ENCODE data around the gene C9orf50. TPM values are rescaled to one million over a fixed set of nuclear protein-coding genes. Genes with fewer than 3 reads are reported as not detected.
A peak's percentile ranks its signal among the peaks of the same experiment; 100 is the strongest.

C9orf50 gene
- not detected in 2 replicates for total RNA-seq

DNA sequence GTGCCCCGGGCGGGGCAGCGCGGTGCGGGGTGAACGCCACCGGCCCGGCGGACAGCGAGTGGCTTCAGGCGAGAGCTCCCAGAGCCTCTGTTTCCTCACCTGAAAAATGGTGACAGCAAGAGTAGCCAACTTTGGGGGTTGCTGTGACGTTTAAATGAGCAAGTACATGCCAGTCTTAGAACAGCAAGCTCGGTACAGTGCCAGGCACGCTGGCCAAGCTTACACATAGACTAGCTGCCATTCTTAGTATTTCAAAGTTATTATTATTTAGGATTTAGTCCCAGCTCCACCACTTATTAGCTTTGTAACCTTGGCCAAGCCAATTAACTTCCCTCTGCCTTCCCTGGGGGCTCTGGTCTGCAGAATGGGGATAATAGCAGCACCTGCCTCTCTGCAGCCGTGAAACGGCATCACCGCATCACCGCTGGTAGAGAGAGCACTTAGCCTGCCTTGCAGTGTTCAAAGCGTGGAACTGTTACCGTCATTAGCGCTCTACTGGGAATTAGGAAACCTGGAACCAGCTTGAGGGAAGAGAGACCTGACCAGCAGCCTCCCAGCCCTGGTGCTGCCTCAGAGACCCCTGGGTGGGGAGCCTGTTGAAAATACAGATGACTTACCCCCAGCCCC is at the start of gene C9orf50:
C9orf50 (minus strand) TSS at position 433 of the 627 bp plus-strand sequence. CDS start 527 bp downstream, outside the sequence.
- H3K36me3 ChIP-seq (ENCODE audit: control insufficient read depth, insufficient read depth, low read length) = no peaks in the 10 kb centered on the region
- TF ChIP-seq, protein P1, sequence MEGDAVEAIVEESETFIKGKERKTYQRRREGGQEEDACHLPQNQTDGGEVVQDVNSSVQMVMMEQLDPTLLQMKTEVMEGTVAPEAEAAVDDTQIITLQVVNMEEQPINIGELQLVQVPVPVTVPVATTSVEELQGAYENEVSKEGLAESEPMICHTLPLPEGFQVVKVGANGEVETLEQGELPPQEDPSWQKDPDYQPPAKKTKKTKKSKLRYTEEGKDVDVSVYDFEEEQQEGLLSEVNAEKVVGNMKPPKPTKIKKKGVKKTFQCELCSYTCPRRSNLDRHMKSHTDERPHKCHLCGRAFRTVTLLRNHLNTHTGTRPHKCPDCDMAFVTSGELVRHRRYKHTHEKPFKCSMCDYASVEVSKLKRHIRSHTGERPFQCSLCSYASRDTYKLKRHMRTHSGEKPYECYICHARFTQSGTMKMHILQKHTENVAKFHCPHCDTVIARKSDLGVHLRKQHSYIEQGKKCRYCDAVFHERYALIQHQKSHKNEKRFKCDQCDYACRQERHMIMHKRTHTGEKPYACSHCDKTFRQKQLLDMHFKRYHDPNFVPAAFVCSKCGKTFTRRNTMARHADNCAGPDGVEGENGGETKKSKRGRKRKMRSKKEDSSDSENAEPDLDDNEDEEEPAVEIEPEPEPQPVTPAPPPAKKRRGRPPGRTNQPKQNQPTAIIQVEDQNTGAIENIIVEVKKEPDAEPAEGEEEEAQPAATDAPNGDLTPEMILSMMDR (IDR thresholded peaks at IDR 0.05; ENCODE audit: insufficient read depth, low read length, poor library complexity, severe bottlenecking) = no peak
- H3K27me3 ChIP-seq (ENCODE audit: control insufficient read depth, insufficient read depth, low read length) = no peaks in the 10 kb centered on the region

DNA sequence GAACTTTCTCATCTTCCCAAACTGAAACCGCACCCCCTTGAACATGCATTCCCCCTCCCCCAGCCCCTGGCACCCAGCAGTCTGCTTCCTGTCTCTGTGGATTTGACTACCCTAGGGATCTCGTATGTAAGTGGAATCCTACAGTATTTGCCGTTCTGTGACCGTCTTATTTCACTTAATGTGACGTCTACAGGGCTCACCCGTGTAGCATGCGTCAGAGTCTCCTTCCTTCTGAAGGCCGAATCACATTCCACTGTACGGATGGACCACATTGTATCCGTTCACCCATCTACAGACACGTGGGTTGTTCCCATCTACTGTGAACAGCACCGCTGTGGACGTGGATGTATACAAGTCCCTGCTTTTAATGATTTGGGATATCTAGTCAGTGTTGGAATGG is 49.0 kb upstream of the C9orf50 start:
- H3K36me3 ChIP-seq (ENCODE audit: control insufficient read depth, insufficient read depth, low read length) = no peaks in the 10 kb centered on the region
- no peak overlapping the region for H3K4me3 ChIP-seq (ENCODE audit: low read depth, low read length)
- peaks cover 42% of the 10 kb centered on the region for H3K27me3 ChIP-seq (ENCODE audit: control insufficient read depth, insufficient read depth, low read length)
- no peak for DNase-seq (ENCODE audit: low read depth)
- TF ChIP-seq, protein P1 (IDR thresholded peaks at IDR 0.05; ENCODE audit: insufficient read depth, low read length, poor library complexity, severe bottlenecking) = no peak

More for the DNA sequence above, at the start of gene C9orf50:
- no peak for DNase-seq (ENCODE audit: low read depth)
- H3K4me3 ChIP-seq (ENCODE audit: low read depth, low read length) = peak within 1 kb of the TSS; percentile 40

GRCh38 chr9:129669141-129669718 is 48.3 kb upstream of the C9orf50 start:
- TF ChIP-seq, protein P1 (IDR thresholded peaks at IDR 0.05; ENCODE audit: insufficient read depth, low read length, poor library complexity, severe bottlenecking) = no peak
- Histone ChIP-seq H3K4me3 (ENCODE audit: low read depth, low read length) (no peak overlapping the region), H3K36me3 (ENCODE audit: control insufficient read depth, insufficient read depth, low read length) (no peaks in the 10 kb centered on the region), H3K27me3 (ENCODE audit: control insufficient read depth, insufficient read depth, low read length) (peaks cover 39% of the 10 kb centered on the region)
- no peak for DNase-seq (ENCODE audit: low read depth)

DNA sequence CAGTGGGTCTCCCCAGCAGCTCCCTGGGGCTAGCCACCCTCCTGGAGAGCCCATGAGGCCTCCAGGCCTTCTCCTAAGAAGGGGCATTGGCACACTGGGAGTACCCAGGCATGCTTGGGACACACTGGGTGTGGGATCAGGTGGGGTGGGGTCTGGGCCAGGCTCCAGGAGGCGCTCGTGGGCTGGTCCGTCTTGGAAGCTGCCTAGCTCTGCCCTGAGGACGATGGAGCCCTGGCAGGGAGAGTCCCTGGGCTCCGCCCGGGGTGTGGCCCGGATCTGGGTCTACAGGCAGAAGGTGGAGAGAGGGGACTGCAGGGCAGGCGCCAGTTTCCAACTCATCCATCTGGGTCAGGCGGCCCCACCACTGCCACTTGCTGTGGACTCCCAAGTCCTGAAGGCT is 46.9 kb upstream of the C9orf50 start:
- peaks cover 32% of the 10 kb centered on the region for H3K27me3 ChIP-seq (ENCODE audit: control insufficient read depth, insufficient read depth, low read length)
- H3K36me3 ChIP-seq (ENCODE audit: control insufficient read depth, insufficient read depth, low read length) = no peaks in the 10 kb centered on the region
- H3K4me3 ChIP-seq (ENCODE audit: low read depth, low read length) = no peak overlapping the region
- TF ChIP-seq, protein P1 (IDR thresholded peaks at IDR 0.05; ENCODE audit: insufficient read depth, low read length, poor library complexity, severe bottlenecking) = no peak
- DNase-seq (ENCODE audit: low read depth) = no peak

DNA sequence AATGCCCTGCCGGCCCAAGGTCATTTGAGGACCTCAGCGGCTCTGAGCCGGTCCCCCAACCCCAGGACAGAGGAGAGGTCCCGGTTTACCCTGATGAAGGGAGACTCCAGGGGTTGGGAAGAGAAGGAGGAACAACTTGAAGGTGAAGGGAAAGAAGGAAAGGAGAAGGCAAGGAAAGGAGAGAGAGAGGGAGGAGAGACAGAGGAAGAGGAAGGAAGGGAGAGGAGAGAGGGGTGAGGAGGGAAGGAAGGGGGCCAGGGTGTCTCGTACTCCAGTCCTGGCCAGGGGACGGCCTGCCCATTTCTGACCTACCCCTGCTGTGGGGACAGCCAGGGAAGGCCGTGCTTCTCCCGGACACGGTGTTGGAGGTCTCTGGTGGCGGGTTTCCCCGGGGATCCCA is 46.5 kb upstream of the C9orf50 start:
- Histone ChIP-seq H3K27me3 (ENCODE audit: control insufficient read depth, insufficient read depth, low read length) (peaks cover 34% of the 10 kb centered on the region), H3K36me3 (ENCODE audit: control insufficient read depth, insufficient read depth, low read length) (no peaks in the 10 kb centered on the region), H3K4me3 (ENCODE audit: low read depth, low read length) (no peak overlapping the region)
- TF ChIP-seq, protein P1 (IDR thresholded peaks at IDR 0.05; ENCODE audit: insufficient read depth, low read length, poor library complexity, severe bottlenecking) = no peak
- no peak for DNase-seq (ENCODE audit: low read depth)
